ENCODE measurements around the gene CYP39A1.

Gene CYP39A1, protein sequence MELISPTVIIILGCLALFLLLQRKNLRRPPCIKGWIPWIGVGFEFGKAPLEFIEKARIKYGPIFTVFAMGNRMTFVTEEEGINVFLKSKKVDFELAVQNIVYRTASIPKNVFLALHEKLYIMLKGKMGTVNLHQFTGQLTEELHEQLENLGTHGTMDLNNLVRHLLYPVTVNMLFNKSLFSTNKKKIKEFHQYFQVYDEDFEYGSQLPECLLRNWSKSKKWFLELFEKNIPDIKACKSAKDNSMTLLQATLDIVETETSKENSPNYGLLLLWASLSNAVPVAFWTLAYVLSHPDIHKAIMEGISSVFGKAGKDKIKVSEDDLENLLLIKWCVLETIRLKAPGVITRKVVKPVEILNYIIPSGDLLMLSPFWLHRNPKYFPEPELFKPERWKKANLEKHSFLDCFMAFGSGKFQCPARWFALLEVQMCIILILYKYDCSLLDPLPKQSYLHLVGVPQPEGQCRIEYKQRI

GRCh38 chr6:46652603-46653438 is at the start of gene CYP39A1, which contains the start of gene SLC25A27:
Gene CYP39A1 (minus strand): TSS chr6:46652818. CDS start chr6:46652582, 236 bp downstream.
Gene SLC25A27 (plus strand): TSS chr6:46652975. CDS start chr6:46653193, 218 bp downstream.
- DNase-seq: peak; percentile 64

GRCh38 chr6:46699970-46700369 is 47.4 kb upstream of the CYP39A1 start:
- no peak for DNase-seq

DNA sequence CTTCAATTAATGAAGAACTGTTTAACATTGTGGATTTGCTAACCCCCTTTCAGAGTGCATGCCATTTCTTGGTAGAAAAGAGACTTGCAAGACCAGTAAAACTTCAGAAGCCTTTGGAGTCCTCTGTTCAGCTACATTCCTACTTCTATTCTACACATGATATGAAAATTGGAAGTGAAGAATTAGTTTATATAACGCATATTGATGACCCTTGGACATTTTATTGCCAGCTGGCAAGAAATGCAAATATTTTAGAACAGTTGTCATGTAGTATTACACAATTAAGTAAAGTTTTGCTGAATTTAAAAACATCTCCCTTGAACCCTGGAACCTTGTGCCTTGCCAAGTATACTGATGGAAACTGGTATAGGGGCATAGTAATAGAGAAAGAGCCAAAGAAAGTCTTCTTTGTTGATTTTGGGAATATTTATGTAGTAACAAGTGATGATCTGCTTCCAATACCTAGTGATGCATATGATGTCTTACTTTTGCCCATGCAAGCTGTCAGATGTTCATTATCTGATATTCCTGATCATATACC is 38.4 kb upstream of the CYP39A1 start:
- DNase-seq: no peak

GRCh38 chr6:46690141-46690755 is 37.6 kb upstream of the CYP39A1 start:
- no peak for DNase-seq

- DNase-seq: no peak
These were observed 37.0 kb upstream of the CYP39A1 start for GRCh38 chr6:46689657-46690056.

DNA sequence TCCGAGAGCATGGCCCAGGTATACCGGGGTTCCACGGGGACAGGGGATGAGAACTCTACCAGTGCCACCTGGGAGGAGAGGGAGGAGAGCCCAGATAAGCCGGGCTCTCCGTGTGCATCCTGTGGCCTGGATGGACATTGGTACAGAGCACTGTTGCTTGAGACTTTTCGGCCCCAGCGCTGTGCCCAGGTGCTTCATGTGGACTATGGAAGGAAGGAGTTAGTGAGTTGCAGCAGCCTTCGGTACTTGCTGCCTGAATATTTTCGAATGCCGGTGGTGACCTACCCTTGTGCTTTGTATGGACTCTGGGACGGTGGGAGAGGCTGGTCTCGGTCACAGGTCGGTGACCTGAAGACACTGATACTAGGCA is 36.3 kb upstream of the CYP39A1 start:
- DNase-seq: no peak

GRCh38 chr6:46688117-46688965 is 35.7 kb upstream of the CYP39A1 start:
- DNase-seq: no peak

DNA sequence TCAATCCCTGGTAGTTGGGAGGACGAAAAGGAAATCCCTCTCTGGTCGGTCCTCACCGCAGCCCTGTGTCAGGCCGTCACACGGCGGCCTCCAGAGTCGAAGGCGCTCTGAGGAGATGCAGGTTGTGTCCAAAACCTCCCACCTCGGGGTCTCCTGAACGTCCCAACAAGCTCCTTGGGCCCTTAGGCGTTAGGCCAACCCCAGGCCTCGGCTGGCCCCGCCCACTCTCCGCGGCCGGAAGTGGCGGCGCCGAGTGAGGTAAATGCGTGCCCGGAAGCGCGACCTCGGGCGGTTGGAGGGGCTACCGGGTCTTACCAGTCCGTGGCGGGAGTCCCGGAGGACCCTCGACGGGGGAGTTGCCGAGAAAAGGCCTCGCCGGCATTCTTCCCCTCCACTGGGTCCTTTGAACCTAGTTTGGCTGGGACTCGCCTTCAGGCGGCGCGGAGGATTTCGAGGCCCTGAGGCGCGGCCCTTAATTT is 35.0 kb upstream of the CYP39A1 start, which contains the start of gene TDRD6:
Gene TDRD6 (plus strand): TSS at position 267 of the 479 bp plus-strand sequence. CDS start 244 bp downstream, outside the sequence.
- DNase-seq: no peak

GRCh38 chr6:46684771-46685170 is 32.2 kb upstream of the CYP39A1 start:
- DNase-seq: no peak

GRCh38 chr6:46677314-46677654 is 24.7 kb upstream of the CYP39A1 start:
- no peak for DNase-seq

- DNase-seq: no peak
These were observed 24.1 kb upstream of the CYP39A1 start for GRCh38 chr6:46676604-46677313.

GRCh38 chr6:46674410-46674809 is 21.8 kb upstream of the CYP39A1 start:
- DNase-seq: no peak

DNA sequence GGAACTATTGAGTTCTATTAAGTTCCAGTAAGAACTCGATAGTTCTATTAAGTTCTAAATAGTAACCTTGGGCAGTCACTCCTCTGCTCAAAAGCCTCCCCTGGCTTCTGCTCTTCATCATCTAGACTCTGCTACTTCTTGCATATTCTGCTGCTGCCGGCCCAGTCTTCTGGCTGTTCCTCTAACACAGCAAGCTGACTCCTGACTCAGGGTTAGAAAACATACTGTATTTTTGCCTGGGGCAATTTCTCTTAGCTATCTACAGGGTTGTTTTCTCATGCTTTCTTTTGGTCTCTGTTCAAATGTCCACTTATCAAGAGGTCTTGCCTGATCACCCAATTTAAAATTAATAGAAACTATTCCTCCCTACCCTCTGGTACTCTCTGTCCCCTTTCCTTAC is 14.8 kb upstream of the CYP39A1 start:
- no peak for DNase-seq

DNA sequence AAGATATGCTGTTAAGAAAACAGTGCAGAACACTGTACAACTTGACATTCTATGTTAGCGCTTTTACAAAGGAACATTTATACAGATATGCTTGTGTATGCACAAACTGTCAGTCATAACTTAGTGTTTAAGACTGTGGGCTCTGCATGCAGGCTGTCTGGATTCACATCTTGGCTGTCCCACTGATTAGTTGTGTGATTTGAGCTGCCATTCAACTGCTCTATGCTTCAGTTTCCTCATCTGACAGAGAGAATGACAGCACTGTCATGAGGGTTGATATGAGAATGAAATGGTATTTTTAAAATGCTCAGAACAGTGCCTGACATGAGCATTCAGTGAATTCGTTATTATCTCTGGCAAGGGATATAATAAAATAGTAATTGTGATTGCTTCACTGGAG is 8.9 kb upstream of the CYP39A1 start:
- DNase-seq: no peak

- no peak for DNase-seq
These were observed 5.0 kb upstream of the CYP39A1 start for GRCh38 chr6:46657642-46658041.

GRCh38 chr6:46655803-46656202 is 3.2 kb upstream of the CYP39A1 start:
- DNase-seq: no peak

- no peak for DNase-seq
These were observed 999 bp upstream of the CYP39A1 start for GRCh38 chr6:46653439-46654195.

DNA sequence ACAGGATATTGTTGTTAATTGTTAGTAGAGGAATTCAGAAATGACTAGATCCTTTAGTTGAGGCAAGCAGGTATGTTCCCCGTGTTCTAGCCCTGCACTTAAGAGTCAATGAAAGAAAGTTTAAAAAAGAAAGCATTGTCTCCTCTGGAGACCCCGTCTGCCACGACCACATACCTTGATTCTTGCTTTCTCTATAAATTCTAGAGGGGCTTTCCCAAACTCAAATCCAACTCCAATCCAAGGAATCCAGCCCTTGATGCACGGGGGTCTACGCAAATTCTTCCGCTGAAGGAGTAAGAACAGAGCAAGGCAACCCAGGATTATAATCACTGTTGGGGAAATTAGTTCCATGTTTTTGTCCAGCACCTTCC is 401 bp downstream of the CYP39A1 start:
- no peak for DNase-seq

DNA sequence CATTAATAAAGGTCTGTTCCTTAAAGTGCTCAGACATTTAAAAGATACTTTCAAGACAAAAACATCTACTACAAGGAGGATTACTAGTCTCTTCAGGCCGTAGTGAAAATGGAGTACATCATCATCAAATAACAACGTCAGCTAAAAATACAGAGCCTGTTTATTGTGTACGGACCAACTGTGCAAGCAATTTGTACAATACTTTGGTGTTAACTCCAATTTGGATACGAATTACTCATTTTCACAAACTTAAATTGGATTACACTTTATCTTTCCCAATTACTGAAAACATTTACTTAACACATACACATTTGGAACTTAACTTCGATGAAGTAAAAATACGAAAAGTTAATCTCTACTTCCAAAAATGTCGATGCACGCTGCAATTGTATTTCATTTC is 802 bp downstream of the CYP39A1 start:
- DNase-seq: no peak

DNA sequence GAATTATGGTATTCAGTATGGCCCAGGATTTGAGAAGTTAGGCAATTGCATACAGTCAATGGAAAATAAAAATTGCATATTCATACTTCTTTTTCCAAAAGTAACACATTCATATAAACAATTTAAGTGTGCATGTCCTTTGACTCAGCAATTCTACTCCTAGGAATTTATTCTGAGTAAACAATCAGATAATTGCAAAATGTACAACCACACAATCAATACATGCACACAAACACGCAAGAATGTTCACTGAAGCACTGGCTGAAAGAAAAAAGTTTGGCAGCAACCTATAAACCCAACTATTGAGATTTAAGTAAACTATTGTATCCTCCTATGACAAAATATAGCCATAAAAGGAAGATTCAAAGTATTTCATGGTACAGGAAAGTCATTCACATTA is 1.6 kb downstream of the CYP39A1 start:
- no peak for DNase-seq

Data from activated CD4-positive, alpha-beta T cell treated with anti-CD3 and anti-CD28 coated beads, Interleukin-2, amount 50 U/mL, for 4 hours (primary cell).